Sigmoid colon (tissue), 4 donors: Measurements from ENCODE around the gene LCE1F.

Experiments used
- EP300 ChIP-seq, 4 donors: sonication (generic); formaldehyde crosslinking; IDR thresholded peaks; one replicate each; pipeline ENCODE4 v1.6.1; 2017; ENCODE audit warnings: antibody characterized with exemption in 4 of 4
- POLR2A ChIP-seq, 2 donors: fragments of 450-650 bp; IDR thresholded peaks; one replicate each; pipeline ENCODE4 v1.6.1; 2016; ENCODE audit warnings: antibody characterized with exemption in 2 of 2, mild to moderate bottlenecking in 2 of 2, moderate library complexity in 2 of 2
- POLR2AphosphoS5 ChIP-seq, 4 donors: sonication (generic); formaldehyde crosslinking; IDR thresholded peaks; one replicate each; pipeline ENCODE4 v1.6.1; 2017; ENCODE audit warnings: antibody characterized with exemption in 4 of 4
- TF ChIP-seq, protein P1 (sequence below), 4 experiments: fragments of 450-650 bp in 3 of 4; fragments of 200-600 bp in 1 of 4; IDR thresholded peaks; one replicate each; pipeline ENCODE4 v1.5.1; 2016 to 2019; ENCODE audit warnings: antibody characterized with exemption in 4 of 4, mild to moderate bottlenecking in 3 of 4, moderate library complexity in 2 of 4

DNA sequence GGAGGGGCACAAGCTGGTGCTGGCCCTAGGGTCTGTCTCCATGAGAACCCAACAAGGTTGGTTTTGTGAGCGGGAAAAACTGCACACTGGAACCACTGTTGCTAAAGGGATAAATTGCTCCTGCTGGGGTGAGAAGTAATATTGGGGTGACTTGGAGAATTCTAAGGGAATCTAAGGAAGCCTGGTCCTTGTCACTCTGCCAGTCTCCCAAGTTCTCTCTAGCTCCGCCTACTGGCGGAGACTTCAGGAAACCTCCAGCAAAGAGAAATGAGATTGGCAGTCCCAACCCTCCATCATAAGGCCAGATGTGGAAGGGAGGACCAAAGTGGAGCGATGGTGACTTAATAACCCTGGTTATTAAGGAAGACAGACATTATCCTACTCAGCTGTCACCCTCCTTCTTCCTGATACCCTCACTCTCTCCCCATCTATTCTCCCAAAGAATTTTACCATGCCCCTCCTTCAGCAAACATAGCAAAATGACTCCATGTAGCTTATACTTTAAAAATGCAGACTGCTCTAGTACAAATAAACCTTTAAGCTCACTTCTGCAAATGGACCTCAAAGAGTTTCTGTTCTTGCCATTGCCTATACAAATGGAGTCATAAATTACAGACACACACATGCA, 2.7 kb downstream of the LCE1F start:
- TF ChIP-seq POLR2A (IDR thresholded peaks at IDR 0.05): no peak
- TF ChIP-seq, protein P1, sequence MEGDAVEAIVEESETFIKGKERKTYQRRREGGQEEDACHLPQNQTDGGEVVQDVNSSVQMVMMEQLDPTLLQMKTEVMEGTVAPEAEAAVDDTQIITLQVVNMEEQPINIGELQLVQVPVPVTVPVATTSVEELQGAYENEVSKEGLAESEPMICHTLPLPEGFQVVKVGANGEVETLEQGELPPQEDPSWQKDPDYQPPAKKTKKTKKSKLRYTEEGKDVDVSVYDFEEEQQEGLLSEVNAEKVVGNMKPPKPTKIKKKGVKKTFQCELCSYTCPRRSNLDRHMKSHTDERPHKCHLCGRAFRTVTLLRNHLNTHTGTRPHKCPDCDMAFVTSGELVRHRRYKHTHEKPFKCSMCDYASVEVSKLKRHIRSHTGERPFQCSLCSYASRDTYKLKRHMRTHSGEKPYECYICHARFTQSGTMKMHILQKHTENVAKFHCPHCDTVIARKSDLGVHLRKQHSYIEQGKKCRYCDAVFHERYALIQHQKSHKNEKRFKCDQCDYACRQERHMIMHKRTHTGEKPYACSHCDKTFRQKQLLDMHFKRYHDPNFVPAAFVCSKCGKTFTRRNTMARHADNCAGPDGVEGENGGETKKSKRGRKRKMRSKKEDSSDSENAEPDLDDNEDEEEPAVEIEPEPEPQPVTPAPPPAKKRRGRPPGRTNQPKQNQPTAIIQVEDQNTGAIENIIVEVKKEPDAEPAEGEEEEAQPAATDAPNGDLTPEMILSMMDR (IDR thresholded peaks at IDR 0.05): no peak
- TF ChIP-seq EP300 (IDR thresholded peaks at IDR 0.05): no peak
- TF ChIP-seq POLR2AphosphoS5 (IDR thresholded peaks at IDR 0.05): no peak
